K562 (cell line): ENCODE results near the gene ICAM1. TPM values are rescaled to one million over a fixed set of nuclear protein-coding genes. Genes with fewer than 3 reads are reported as not detected.

Source experiments
- ATF7 ChIP-seq: fragments of 450-650 bp; IDR thresholded peaks from 2 replicates; pipeline ENCODE4 v1.7.1; 2014; ENCODE audit warnings: mild to moderate bottlenecking, moderate library complexity
- BCOR ChIP-seq: fragments of 450-650 bp; IDR thresholded peaks from 2 replicates; pipeline ENCODE4 v1.6.1; 2016
- CBFA2T3 ChIP-seq: fragments of 450-650 bp; IDR thresholded peaks from 2 replicates; pipeline ENCODE4 v1.6.1; 2017
- CBX8 ChIP-seq: fragments of 200-600 bp; sonication (generic); IDR thresholded peaks from 2 replicates; pipeline ENCODE4 v1.6.1; 2012; ENCODE audit warnings: borderline replicate concordance, mixed run types, low read depth, mild to moderate bottlenecking, moderate library complexity, mixed read lengths, low read length, control low read depth, inconsistent platforms; ENCODE audit not compliant: poor library complexity, severe bottlenecking; ENCODE audit errors: extremely low read depth
- CHCHD3 ChIP-seq: fragments of 250-450 bp; sonication (Bioruptor Pico); IDR thresholded peaks from 2 replicates; pipeline ENCODE4 v2.1.2; 2022; ENCODE audit warnings: mild to moderate bottlenecking
- CHD1 ChIP-seq: fragments of 200-600 bp; sonication (generic); IDR thresholded peaks from one replicate; pipeline ENCODE4 v1.6.1; 2012; ENCODE audit warnings: mild to moderate bottlenecking, moderate library complexity, low read length, inconsistent platforms
- CHD2 ChIP-seq: IDR thresholded peaks from 2 replicates; pipeline ENCODE4 v1.6.1; 2011; ENCODE audit warnings: low read depth, low read length
- CREM ChIP-seq: IDR thresholded peaks from 2 replicates; pipeline ENCODE4 v1.6.1; 2014; ENCODE audit warnings: antibody characterized with exemption, low read depth
- GABPB1 ChIP-seq: sonication (generic); formaldehyde crosslinking; IDR thresholded peaks from 2 replicates; pipeline ENCODE4 v1.8.0; 2022; ENCODE audit warnings: mild to moderate bottlenecking, missing genetic modification reagents
- JUNB ChIP-seq: fragments of 450-650 bp; formaldehyde crosslinking; conservative IDR thresholded peaks from 2 replicates; pipeline ENCODE4 v1.4.0; 2020; ENCODE audit warnings: mild to moderate bottlenecking
- KLF6 ChIP-seq: fragments of 250-450 bp; sonication (Bioruptor Pico); IDR thresholded peaks from 2 replicates; pipeline ENCODE4 v1.4.0; 2020; ENCODE audit warnings: mild to moderate bottlenecking, moderate library complexity, borderline replicate concordance
- L3MBTL2 ChIP-seq: fragments of 450-650 bp; IDR thresholded peaks from 2 replicates; pipeline ENCODE4 v1.6.1; 2016; ENCODE audit warnings: mild to moderate bottlenecking, moderate library complexity
- MBD2 ChIP-seq: sonication (generic); IDR thresholded peaks from 2 replicates; pipeline ENCODE4 v1.6.1; 2016; ENCODE audit warnings: low read depth, borderline replicate concordance
- MXI1 ChIP-seq: IDR thresholded peaks from 2 replicates; pipeline ENCODE4 v1.6.1; 2011; ENCODE audit warnings: low read depth, mild to moderate bottlenecking, improper control_type of control experiment, low read length
- NFIC ChIP-seq: fragments of 450-650 bp; IDR thresholded peaks from 2 replicates; pipeline ENCODE4 v1.6.1; 2017; ENCODE audit warnings: mild to moderate bottlenecking, inconsistent platforms
- NRF1 ChIP-seq, 2 experiments: fragments of 450-650 bp; IDR thresholded peaks in 1 of 2; conservative IDR thresholded peaks in 1 of 2; 2 replicates each; pipeline ENCODE4 v1.6.1; 2014; ENCODE audit warnings: mild to moderate bottlenecking in 2 of 2
- PHF8 ChIP-seq: fragments of 200-600 bp; sonication (generic); IDR thresholded peaks from 2 replicates; pipeline ENCODE4 v1.6.1; 2012; ENCODE audit warnings: mixed run types, mild to moderate bottlenecking, inconsistent platforms, low read length, moderate library complexity, borderline replicate concordance
- POLR2B ChIP-seq: fragments of 450-650 bp; IDR thresholded peaks from 2 replicates; pipeline ENCODE4 v1.6.1; 2018; ENCODE audit warnings: low read depth; ENCODE audit not compliant: partially characterized antibody
- RNF2 ChIP-seq: sonication (generic); IDR thresholded peaks from 2 replicates; pipeline ENCODE4 v1.6.1; 2016
- ZNF143 ChIP-seq: sonication (generic); formaldehyde crosslinking; IDR thresholded peaks from 2 replicates; pipeline ENCODE4 v1.9.0; 2022; ENCODE audit warnings: mild to moderate bottlenecking, missing genetic modification reagents
- ZNF316 ChIP-seq: fragments of 450-650 bp; IDR thresholded peaks from 2 replicates; pipeline ENCODE4 v1.6.1; 2016
- ZNF551 ChIP-seq: fragments of 250-450 bp; sonication (Bioruptor Pico); IDR thresholded peaks from 2 replicates; pipeline ENCODE4 v1.5.0; 2021; ENCODE audit warnings: mild to moderate bottlenecking, moderate library complexity
- ZNF766 ChIP-seq: fragments of 200-800 bp; sonication (Bioruptor generic); conservative IDR thresholded peaks from 2 replicates; pipeline ENCODE4 v1.6.1; 2016; ENCODE audit warnings: missing genetic modification characterization, missing compliant biosample characterization
- polyA plus RNA-seq, 8 experiments: library from polyadenylated mRNA; depleted of rRNA in 4 of 8; stranded (reverse) in 5 of 8; unstranded in 3 of 8; fragments of >200 nt; fragmentation: Nextera tagmentation in 2 of 8; fragmentation: Illumina TruSeq in 1 of 8; extraction: Ambion mirVana in 2 of 8; extraction: Trizol in 1 of 8; gene quantifications; 2 replicates each; pipeline versions ENCODE4 v1.2.1 to v1.2.3, GENCODE V29; 2011 to 2014; ENCODE audit warnings: inconsistent platforms in 1 of 8, missing spikeins in 1 of 8
- total RNA-seq, 7 experiments: library from RNA; depleted of rRNA in 6 of 7; stranded (reverse); fragments of >200 nt in 6 of 7; fragmentation: Illumina TruSeq in 2 of 7; extraction: Trizol in 2 of 7; gene quantifications; 2 replicates each; pipeline versions ENCODE4 v1.2.1 to v1.2.3, GENCODE V29; 2011 to 2021; ENCODE audit warnings: low replicate concordance in 1 of 7
- TF ChIP-seq, protein P1 (sequence below): fragments of 450-650 bp; formaldehyde crosslinking; IDR thresholded peaks from 2 replicates; pipeline ENCODE4 v1.4.0; 2022; ENCODE audit warnings: missing genetic modification characterization
- TF ChIP-seq, protein P2 (sequence below): fragments of 450-650 bp; formaldehyde crosslinking; IDR thresholded peaks from 2 replicates; pipeline ENCODE4 v1.4.0; 2020; ENCODE audit warnings: mild to moderate bottlenecking, moderate library complexity
- TF ChIP-seq, protein P3 (sequence below): fragments of 450-650 bp; IDR thresholded peaks from 2 replicates; pipeline ENCODE4 v1.6.1; 2016; ENCODE audit warnings: antibody characterized with exemption

The ICAM1 gene
- total and polyA plus RNA-seq, 9 of the 15 experiments (the other 6 are each of a cell fraction or from before 2014, with no cell fraction given), result 2.3 to 24.4 (median 13.4) TPM

DNA sequence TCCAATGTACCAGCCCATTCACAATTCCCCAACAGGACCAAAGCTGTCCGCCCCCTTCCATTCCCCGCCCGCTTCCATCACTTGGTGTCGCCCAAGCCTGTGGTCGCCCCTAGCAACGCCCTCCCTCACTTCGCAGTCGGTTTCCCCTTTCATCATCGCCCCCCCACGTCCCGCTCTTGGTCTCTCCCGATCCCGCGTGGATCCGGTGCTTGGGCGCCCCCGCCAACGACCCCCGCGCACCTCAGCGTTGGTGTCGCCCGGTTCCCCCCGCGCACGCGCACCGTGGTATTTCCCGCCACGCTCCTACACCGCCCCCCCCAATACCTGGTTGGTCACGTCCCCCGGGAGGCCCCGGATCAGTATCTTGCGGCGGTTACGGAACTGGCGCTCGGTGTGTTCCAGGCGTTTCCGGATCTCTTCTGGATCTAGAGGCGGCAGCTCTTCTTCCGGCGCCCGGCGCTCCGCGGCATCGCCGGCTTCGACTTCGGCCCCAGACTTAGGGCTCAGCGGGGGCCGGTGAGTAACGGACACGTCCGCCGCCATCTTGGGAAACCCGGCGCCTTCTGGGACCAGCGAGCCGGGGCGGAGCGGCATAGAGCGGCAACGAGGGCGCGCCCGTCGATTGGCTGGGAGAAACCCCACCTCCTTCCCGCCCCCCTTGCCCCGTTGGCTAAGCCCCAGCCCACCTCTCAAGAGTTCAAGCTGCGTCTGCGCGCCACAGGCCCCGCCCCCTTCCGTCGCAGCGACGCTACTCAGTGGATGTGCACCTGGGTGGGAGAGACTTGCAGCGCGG is 62.2 kb downstream of the ICAM1 start, which contains the start of gene RAVER1 (continued):
- TF ChIP-seq, protein P1, sequence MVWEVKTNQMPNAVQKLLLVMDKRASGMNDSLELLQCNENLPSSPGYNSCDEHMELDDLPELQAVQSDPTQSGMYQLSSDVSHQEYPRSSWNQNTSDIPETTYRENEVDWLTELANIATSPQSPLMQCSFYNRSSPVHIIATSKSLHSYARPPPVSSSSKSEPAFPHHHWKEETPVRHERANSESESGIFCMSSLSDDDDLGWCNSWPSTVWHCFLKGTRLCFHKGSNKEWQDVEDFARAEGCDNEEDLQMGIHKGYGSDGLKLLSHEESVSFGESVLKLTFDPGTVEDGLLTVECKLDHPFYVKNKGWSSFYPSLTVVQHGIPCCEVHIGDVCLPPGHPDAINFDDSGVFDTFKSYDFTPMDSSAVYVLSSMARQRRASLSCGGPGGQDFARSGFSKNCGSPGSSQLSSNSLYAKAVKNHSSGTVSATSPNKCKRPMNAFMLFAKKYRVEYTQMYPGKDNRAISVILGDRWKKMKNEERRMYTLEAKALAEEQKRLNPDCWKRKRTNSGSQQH (CRISPR knock-in tag), result no peak
- peak; percentile 99 for TF ChIP-seq ATF7
- TF ChIP-seq CHCHD3, result no peak
- no peak for TF ChIP-seq ZNF551 (CRISPR knock-in tag)
- peak; percentile 30; the same call in 1 of the 2 replicates for TF ChIP-seq RNF2
- TF ChIP-seq CHD1, result peak; percentile 38
- TF ChIP-seq GABPB1 (CRISPR knock-in tag), result peak; percentile 85
- 0 out of 2 replicates have a peak, but pooled peaks have one; percentile 25 for TF ChIP-seq KLF6 (CRISPR knock-in tag)
- peak; percentile 57 for TF ChIP-seq BCOR
- TF ChIP-seq MBD2, result peak; percentile 95
- TF ChIP-seq CREM, result peak; percentile 78
- TF ChIP-seq PHF8, result peak; percentile 95
- TF ChIP-seq, protein P2, sequence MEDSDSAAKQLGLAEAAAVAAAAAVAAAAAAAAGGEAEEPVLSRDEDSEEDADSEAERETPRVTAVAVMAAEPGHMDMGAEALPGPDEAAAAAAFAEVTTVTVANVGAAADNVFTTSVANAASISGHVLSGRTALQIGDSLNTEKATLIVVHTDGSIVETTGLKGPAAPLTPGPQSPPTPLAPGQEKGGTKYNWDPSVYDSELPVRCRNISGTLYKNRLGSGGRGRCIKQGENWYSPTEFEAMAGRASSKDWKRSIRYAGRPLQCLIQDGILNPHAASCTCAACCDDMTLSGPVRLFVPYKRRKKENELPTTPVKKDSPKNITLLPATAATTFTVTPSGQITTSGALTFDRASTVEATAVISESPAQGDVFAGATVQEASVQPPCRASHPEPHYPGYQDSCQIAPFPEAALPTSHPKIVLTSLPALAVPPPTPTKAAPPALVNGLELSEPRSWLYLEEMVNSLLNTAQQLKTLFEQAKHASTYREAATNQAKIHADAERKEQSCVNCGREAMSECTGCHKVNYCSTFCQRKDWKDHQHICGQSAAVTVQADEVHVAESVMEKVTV, result no peak
- TF ChIP-seq ZNF143 (CRISPR knock-in tag), result peak; percentile 68
- no peak; the same call in 1 of the 2 replicates for TF ChIP-seq ZNF766 (CRISPR knock-in tag)
- TF ChIP-seq MXI1, result peak; percentile 53; the same call in 1 of the 2 replicates
- TF ChIP-seq, protein P3, sequence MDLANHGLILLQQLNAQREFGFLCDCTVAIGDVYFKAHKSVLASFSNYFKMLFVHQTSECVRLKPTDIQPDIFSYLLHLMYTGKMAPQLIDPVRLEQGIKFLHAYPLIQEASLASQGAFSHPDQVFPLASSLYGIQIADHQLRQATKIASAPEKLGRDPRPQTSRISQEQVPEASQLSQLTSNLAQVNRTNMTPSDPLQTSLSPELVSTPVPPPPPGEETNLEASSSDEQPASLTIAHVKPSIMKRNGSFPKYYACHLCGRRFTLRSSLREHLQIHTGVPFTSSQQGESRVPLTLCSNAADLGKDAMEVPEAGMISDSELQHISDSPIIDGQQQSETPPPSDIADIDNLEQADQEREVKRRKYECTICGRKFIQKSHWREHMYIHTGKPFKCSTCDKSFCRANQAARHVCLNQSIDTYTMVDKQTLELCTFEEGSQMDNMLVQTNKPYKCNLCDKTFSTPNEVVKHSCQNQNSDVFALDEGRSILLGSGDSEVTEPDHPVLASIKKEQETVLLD, result peak; percentile 91
- TF ChIP-seq POLR2B, result peak; percentile 92
- no peak for TF ChIP-seq CBX8
- TF ChIP-seq CHD2, result peak; percentile 30; the same call in 1 of the 2 replicates
- no peak for TF ChIP-seq CBFA2T3
- TF ChIP-seq ZNF316, result 0 out of 2 replicates have a peak, but pooled peaks have one; percentile 7
- no peak for TF ChIP-seq JUNB (CRISPR knock-in tag)
- TF ChIP-seq NFIC, result peak; percentile 32; the same call in 1 of the 2 replicates
- TF ChIP-seq L3MBTL2, result peak; percentile 69
- TF ChIP-seq NRF1 (conservative IDR thresholded peaks at IDR 0.05 in 1 of 2, IDR thresholded peaks at IDR 0.05 in 1 of 2), result peak; percentile 93 to 94
